K562 (cell line): Measurements from ENCODE around the gene GSKIP.

Experiments
- HIVEP1 ChIP-seq: fragments of 250-450 bp; sonication (Bioruptor Pico); IDR thresholded peaks from 2 replicates; pipeline ENCODE4 v1.4.0; 2020; ENCODE audit warnings: mild to moderate bottlenecking
- NCOA2 ChIP-seq, 2 experiments: fragments of 450-650 bp; IDR thresholded peaks; 2 replicates each; pipeline ENCODE4 v1.6.1; 2018; ENCODE audit warnings: mild to moderate bottlenecking in 2 of 2, moderate library complexity in 1 of 2; ENCODE audit not compliant: partially characterized antibody in 2 of 2
- ZNF24 ChIP-seq: fragments of 450-650 bp; IDR thresholded peaks from 2 replicates; pipeline ENCODE4 v1.6.1; 2016
- TF ChIP-seq, protein P1 (sequence below): sonication (generic); formaldehyde crosslinking; IDR thresholded peaks from 2 replicates; pipeline ENCODE4 v1.5.0; 2020; ENCODE audit warnings: missing genetic modification reagents
- TF ChIP-seq, protein P2 (sequence below): sonication (generic); formaldehyde crosslinking; IDR thresholded peaks from 2 replicates; pipeline ENCODE4 v1.8.0; 2022; ENCODE audit warnings: mild to moderate bottlenecking, low read depth, missing genetic modification reagents
- TF ChIP-seq, protein P3 (sequence below), 3 experiments: IDR thresholded peaks in 2 of 3; conservative IDR thresholded peaks in 1 of 3; 2 replicates each; pipeline ENCODE4 v1.5.1; 2011 to 2012; ENCODE audit warnings: low read length in 3 of 3, mild to moderate bottlenecking in 3 of 3, control low read depth in 2 of 3, improper control_type of control experiment in 1 of 3, inconsistent platforms in 1 of 3, low read depth in 1 of 3, mixed read lengths in 1 of 3, moderate library complexity in 1 of 3; ENCODE audit not compliant: insufficient read depth in 2 of 3
- TF ChIP-seq, protein P4 (sequence below): sonication (generic); formaldehyde crosslinking; IDR thresholded peaks from 2 replicates; pipeline ENCODE4 v1.8.0; 2022; ENCODE audit warnings: missing genetic modification reagents, mild to moderate bottlenecking, borderline replicate concordance

GRCh38 chr14:96418075-96418474 is 54.7 kb downstream of the GSKIP start:
- TF ChIP-seq HIVEP1 (CRISPR knock-in tag) (no peak), NCOA2 (IDR thresholded peaks at IDR 0.05; ENCODE audit: partially characterized antibody in 2 of 2) (no peak), ZNF24 (no peak)
- TF ChIP-seq, protein P1, sequence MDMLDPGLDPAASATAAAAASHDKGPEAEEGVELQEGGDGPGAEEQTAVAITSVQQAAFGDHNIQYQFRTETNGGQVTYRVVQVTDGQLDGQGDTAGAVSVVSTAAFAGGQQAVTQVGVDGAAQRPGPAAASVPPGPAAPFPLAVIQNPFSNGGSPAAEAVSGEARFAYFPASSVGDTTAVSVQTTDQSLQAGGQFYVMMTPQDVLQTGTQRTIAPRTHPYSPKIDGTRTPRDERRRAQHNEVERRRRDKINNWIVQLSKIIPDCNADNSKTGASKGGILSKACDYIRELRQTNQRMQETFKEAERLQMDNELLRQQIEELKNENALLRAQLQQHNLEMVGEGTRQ = no peak
- TF ChIP-seq, protein P2, sequence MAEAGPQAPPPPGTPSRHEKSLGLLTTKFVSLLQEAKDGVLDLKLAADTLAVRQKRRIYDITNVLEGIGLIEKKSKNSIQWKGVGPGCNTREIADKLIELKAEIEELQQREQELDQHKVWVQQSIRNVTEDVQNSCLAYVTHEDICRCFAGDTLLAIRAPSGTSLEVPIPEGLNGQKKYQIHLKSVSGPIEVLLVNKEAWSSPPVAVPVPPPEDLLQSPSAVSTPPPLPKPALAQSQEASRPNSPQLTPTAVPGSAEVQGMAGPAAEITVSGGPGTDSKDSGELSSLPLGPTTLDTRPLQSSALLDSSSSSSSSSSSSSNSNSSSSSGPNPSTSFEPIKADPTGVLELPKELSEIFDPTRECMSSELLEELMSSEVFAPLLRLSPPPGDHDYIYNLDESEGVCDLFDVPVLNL (CRISPR knock-in tag) = no peak
- TF ChIP-seq, protein P3, sequence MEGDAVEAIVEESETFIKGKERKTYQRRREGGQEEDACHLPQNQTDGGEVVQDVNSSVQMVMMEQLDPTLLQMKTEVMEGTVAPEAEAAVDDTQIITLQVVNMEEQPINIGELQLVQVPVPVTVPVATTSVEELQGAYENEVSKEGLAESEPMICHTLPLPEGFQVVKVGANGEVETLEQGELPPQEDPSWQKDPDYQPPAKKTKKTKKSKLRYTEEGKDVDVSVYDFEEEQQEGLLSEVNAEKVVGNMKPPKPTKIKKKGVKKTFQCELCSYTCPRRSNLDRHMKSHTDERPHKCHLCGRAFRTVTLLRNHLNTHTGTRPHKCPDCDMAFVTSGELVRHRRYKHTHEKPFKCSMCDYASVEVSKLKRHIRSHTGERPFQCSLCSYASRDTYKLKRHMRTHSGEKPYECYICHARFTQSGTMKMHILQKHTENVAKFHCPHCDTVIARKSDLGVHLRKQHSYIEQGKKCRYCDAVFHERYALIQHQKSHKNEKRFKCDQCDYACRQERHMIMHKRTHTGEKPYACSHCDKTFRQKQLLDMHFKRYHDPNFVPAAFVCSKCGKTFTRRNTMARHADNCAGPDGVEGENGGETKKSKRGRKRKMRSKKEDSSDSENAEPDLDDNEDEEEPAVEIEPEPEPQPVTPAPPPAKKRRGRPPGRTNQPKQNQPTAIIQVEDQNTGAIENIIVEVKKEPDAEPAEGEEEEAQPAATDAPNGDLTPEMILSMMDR (IDR thresholded peaks at IDR 0.05 in 2 of 3, conservative IDR thresholded peaks at IDR 0.05 in 1 of 3; ENCODE audit: insufficient read depth in 2 of 3, low read depth in 1 of 3, low read length in 3 of 3) = no peak
- TF ChIP-seq, protein P4, sequence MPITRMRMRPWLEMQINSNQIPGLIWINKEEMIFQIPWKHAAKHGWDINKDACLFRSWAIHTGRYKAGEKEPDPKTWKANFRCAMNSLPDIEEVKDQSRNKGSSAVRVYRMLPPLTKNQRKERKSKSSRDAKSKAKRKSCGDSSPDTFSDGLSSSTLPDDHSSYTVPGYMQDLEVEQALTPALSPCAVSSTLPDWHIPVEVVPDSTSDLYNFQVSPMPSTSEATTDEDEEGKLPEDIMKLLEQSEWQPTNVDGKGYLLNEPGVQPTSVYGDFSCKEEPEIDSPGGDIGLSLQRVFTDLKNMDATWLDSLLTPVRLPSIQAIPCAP (CRISPR knock-in tag) = no peak
